HG03066 (cell line): ENCODE measurements around the gene RYR2.
"Not testable (repeated sequence)": the region's sequence is repeated elsewhere in the genome, so short reads cannot be mapped to it uniquely, and the experiment has no call there.

ENCODE experiments used
- ATAC-seq: cut with Tn5 transposase; IDR thresholded peaks from one replicate; pipeline ENCODE4 v1.9.1; 2021; ENCODE audit warnings: low read depth; ENCODE audit not compliant: unreplicated experiment

RYR2 gene

GRCh38 chr1:237811633-237812032 lies 769.6 kb downstream of the RYR2 start:
- no peak for ATAC-seq

- ATAC-seq: no peak
These were observed 770.1 kb downstream of the RYR2 start for GRCh38 chr1:237812061-237812460.

DNA sequence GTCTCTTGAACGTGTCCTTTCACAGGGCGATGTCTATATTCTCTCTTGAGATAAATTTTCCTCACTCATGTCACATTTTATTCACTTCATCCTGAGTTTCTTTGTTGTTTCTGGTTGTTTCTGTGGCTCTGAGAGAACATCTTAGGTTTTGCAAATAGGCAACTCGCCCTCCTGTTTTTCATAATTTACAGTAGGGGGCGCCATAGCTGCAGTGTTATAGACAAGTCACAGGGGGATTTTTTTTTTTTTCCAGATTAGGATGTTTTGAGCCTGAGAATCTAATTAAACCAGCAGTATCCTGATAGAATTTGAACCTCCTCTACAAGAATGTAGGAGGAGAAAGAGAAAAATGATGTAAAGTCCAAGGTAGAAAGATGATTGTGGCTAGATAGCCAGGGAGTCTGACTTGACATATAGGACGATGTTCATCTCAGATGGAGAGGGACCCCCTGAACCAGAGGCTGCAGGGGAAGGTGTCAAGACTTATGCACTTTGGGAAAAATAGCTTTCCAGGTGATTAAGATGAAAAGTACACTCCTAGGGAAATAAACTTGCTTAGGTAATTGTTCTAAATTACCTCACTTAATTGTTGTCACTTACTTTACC lies 772.4 kb downstream of the RYR2 start:
- ATAC-seq: no peak

- ATAC-seq: no peak
These were observed 775.3 kb downstream of the RYR2 start for GRCh38 chr1:237817277-237817676.

DNA sequence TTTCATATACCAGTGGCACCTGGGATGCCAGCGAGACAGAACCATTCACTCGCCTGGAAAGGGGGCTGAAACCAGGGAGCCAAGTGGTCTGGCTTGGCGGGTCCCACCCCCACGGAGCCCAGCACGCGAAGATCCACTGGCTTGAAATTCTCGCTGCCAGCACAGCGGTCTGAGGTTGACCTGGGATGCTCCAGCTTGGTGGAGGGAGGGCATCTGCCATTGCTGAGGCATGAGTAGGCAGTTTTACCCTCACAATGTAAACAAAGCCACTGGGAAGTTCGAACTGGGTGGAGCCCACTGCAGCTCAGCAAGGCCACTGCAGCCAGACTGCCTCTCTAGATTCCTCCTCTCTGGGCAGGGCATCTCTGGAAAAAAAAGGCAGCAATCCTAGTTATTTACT lies 778.6 kb downstream of the RYR2 start:
- not testable (repeated sequence) for ATAC-seq

- ATAC-seq: no peak
These were observed 790.9 kb downstream of the RYR2 start for GRCh38 chr1:237832858-237833257.

GRCh38 chr1:237834048-237834447 lies 792.1 kb downstream of the RYR2 start:
- no peak for ATAC-seq

- no peak for ATAC-seq
These were observed 792.5 kb downstream of the RYR2 start for GRCh38 chr1:237834461-237834860.

- no peak for ATAC-seq
These were observed 796.3 kb downstream of the RYR2 start for GRCh38 chr1:237838320-237838719.

DNA sequence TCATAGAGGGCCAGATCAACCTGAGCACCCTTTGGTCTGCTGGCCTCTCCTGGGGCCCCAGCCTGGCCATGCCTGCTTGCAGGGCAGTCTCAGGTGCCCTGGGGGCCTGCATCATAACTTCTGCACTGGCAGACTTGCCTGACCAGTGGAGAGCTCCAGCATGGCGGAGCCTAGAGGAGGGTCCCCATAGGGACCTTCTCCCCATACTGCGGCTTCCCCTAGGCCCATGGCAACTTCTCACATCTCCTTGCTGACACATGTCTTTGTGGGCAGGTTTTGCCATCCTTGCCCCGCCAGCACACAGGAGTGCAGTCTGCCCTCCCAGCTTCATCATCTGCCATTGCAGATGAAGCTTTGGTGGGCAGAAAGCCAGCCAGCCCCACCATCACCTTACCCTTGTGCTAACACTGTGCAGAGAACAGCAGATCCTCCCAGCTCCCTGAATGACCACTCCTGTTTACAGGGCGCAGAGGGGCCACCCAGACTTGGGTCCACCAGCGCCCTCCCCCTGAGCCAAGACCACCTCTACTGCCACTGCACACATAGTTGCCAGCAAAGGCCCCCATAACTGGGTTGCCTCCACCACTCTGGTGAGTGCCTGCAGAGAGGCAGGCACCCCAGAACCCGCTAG lies 797.0 kb downstream of the RYR2 start:
- no peak for ATAC-seq

DNA sequence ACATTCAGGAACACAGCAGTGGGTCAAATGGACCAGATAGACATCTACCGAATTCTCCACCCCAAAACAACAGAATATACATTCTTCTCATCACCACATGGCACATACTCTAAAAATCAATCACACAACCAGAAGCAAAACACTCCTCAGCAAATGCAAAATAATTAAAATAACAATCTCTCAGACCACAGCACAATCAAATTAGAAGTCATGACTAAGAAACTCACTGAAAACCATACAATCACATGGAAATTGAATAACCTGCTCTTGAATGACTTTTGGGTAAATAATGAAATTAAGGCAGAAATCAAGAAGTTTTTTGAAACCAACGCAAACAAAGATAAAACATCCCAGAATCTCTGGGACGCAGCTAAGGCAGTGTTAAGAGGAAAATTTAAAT lies 799.5 kb downstream of the RYR2 start:
- no peak for ATAC-seq

- ATAC-seq: not testable (repeated sequence)
These were observed 801.5 kb downstream of the RYR2 start for GRCh38 chr1:237843516-237843915.

GRCh38 chr1:237851210-237851845 lies 809.3 kb downstream of the RYR2 start:
- no peak for ATAC-seq

GRCh38 chr1:237852342-237852741 lies 810.4 kb downstream of the RYR2 start:
- ATAC-seq: no peak

DNA sequence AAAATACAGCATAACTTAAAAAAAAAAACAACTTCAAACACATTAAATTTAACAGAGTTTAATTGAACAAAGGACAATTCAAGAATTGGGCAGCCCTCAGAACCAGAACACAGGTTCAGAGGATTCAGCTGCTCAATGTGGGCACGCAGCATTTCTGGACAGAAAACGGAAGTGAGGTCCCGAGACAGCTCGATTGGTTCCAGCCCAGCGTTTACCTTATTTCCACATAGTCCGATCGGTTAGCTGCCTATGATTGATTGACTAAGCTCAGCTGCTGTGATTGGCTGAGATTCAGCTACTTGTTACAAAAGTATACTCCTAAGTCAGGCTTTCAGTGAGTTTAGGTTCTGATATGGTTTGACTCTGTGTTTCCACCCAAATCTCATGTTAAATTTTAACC lies 815.5 kb downstream of the RYR2 start:
- no peak for ATAC-seq

DNA sequence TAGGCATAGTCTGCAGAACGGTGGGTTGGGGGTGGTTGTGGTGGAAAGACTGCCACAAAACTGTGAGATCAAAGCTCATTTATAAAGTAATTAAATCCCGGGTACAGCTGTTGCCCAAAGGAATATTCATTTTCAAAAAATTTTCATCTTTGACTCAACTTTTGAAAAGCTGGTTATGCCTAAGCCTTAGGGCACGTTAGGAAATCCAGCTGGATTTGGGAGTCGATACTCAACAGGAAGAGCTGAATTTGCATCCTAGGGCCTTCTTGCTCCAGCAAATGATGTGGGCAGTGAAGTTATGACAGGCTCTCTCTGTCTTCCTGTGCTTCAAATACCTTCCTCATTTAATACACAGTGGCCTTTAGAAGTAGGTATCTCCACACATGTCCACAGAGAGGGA lies 817.0 kb downstream of the RYR2 start:
- ATAC-seq: no peak

DNA sequence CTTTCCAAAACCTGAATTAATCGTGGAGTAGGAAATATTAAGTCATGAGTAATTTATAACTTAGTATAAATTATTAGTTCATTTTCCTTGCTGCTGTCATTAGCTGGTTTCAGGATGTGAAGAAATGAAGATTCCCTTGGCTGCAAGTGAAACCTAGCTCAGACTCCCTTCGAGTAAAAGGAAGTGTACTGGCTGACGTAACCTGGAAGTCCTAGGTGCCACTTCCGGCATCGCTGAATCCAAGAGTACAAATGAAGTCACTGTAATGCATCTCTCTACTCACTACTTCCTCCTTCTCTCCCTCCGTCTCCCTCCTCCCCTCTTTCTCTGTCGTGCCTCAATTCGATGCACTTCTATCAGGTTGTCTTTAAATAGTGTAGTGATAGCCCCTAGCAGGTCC lies 820.0 kb downstream of the RYR2 start:
- no peak for ATAC-seq

DNA sequence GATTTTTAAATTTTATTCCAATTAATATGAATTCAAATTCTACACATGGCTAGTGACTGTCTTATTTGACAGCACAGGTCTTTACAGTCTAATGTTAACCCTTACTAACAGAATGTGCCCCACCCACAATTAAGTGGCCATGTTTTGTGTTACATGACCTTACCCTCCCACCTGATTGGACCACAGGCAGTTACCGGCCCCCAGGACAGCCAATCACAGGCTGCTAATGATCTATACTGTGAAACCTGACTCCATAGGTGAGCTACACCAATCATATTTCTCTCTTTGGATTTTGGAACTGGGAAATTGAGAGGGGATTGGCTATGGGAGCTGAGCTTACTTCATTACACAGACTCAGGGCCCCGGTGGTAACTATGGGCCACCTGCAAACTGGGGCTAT lies 821.2 kb downstream of the RYR2 start:
- no peak for ATAC-seq

GRCh38 chr1:237864338-237865244 lies 822.6 kb downstream of the RYR2 start:
- peak; percentile 86 for ATAC-seq

- ATAC-seq: no peak
These were observed 825.5 kb downstream of the RYR2 start for GRCh38 chr1:237867380-237867888.
